Endothelial cell of umbilical vein (primary cell): ENCODE data around the gene CFD.

Experiments
- CTCF ChIP-seq, 2 donors: IDR thresholded peaks; 1 replicate in 1 of 2; 2 replicates in 1 of 2; pipeline ENCODE4 v1.5.1; 2011; ENCODE audit warnings: low read length in 2 of 2, mild to moderate bottlenecking in 2 of 2, moderate library complexity in 2 of 2, control low read depth in 1 of 2, inconsistent platforms in 1 of 2, low read depth in 1 of 2; ENCODE audit not compliant: insufficient read depth in 1 of 2; ENCODE audit errors: extremely low read depth in 1 of 2
- EZH2 ChIP-seq: IDR thresholded peaks from 2 replicates; pipeline ENCODE4 v1.6.1; 2012; ENCODE audit warnings: borderline replicate concordance, low read depth, mild to moderate bottlenecking, moderate library complexity, low read length, inconsistent platforms; ENCODE audit not compliant: severe bottlenecking
- GATA2 ChIP-seq: IDR thresholded peaks from 2 replicates; pipeline ENCODE4 v1.7.0; 2011; ENCODE audit warnings: low read depth, mild to moderate bottlenecking, moderate library complexity, mixed read lengths, low read length; ENCODE audit not compliant: insufficient read length, insufficient read depth
- MAX ChIP-seq: IDR thresholded peaks from 2 replicates; pipeline ENCODE4 v1.6.1; 2011; ENCODE audit not compliant: insufficient read depth, insufficient read length
- POLR2A ChIP-seq: IDR thresholded peaks from 2 replicates; pipeline ENCODE4 v1.6.1; 2012; ENCODE audit warnings: low read depth, mild to moderate bottlenecking, control low read depth, low read length

GRCh38 chr19:843180-843835 is 16.2 kb upstream of the CFD start:
- TF ChIP-seq EZH2 (peak; percentile 64), CTCF (IDR thresholded peaks at IDR 0.05; ENCODE audit: extremely low read depth in 1 of 2, insufficient read depth in 1 of 2, low read depth in 1 of 2, low read length in 2 of 2) (no peak), MAX (no peak), POLR2A (no peak), GATA2 (no peak)
